ENCODE data around the gene KHSRP. TPM values are rescaled to one million over a fixed set of nuclear protein-coding genes. Genes with fewer than 3 reads are reported as not detected.
"Not testable (repeated sequence)": the region's sequence is repeated elsewhere in the genome, so short reads cannot be mapped to it uniquely, and the experiment has no call there.

The KHSRP gene
- total RNA-seq, 1 experiment from 2014 or later = 373 TPM

- Histone ChIP-seq H4K20me1 (ENCODE audit: low read length) (no peaks in the 10 kb centered on the region), H3K36me3 (ENCODE audit: low read depth, low read length) (no peaks in the 10 kb centered on the region), H3K79me2 (ENCODE audit: low read length) (no peaks in the 10 kb centered on the region), H2AFZ (ENCODE audit: low read length) (no peak overlapping the region), H3K4me1 (ENCODE audit: insufficient read depth, low read length) (no peaks in the 10 kb centered on the region), H3K27me3 (ENCODE audit: low read length) (no peaks in the 10 kb centered on the region), H3K9me2 (replicated peaks; ENCODE audit: low read length) (no peaks in the 10 kb centered on the region), H3K9me3 (ENCODE audit: low read length) (no peaks in the 10 kb centered on the region), H3K4me3 (ENCODE audit: low read length) (no peak overlapping the region), H3K9ac (ENCODE audit: low read length) (no peak overlapping the region), H3K4me2 (ENCODE audit: low read length) (no peak overlapping the region), H3K27ac (ENCODE audit: low read length) (no peak overlapping the region), H3F3A (ENCODE audit: low read length, unreplicated experiment) (no peaks in the 10 kb centered on the region)
- intact Hi-C loops (cut with micrococcal nuclease) = no loop called here
- no TSS peak for BruUV-seq (replicated peaks)
- ChIA-PET POLR2A (ENCODE audit: unreplicated experiment) (no interaction called here), CTCF (no interaction called here)
- DNase-seq (no peak), ATAC-seq (no peak)
- TF ChIP-seq EZH2 (IDR thresholded peaks at IDR 0.05; ENCODE audit: low read length, unreplicated experiment) (no peak), CTCF (conservative IDR thresholded peaks at IDR 0.05; ENCODE audit: low read depth, low read length) (no peak), EZH2phosphoT487 (IDR thresholded peaks at IDR 0.05; ENCODE audit: borderline replicate concordance, low read length) (no peak)
Observed at GRCh38 chr19:6402058-6402457, 22.6 kb downstream of the KHSRP start.

DNA sequence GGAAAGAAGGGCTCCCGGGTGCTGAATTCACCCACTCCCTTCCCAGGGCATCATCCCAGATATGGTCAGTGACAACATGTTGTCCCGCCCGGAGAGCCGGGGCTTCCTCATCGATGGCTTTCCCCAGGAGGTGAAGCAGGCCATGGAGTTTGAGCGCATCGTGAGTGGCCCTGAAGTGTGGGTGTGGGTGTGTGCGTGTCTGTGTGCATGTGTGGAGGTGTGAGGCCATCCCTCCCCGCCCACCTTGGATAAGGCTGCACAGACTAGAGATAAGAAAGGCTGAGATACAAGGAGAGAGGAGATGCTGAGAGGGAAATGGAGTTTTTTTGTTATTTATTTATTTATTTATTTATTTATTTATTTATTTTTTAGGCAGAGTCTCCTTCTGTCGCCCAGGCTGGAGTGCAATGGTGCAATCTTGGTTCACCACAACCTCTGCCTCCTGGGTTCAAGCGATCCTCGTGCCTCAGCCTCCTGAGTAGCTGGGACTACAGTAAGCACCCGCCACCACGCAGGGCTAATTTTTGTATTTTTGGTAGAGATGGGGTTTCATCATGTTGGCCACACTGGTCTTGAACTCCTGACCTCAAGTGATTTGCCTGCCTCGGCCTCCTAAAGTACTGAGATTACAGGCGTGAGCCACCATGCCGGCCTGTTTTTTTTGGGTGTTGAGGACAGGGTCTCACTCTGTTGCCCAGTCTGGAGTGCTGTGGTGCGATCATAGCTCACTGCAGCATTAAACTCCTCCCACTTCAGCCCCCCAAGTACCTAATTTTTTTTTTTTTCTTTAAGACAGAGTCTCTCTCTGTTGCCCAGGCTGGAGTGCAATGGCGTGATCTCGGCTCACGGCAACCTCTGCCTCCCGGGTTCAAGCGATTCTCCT, 24.3 kb downstream of the KHSRP start:
- H3K27me3 ChIP-seq (ENCODE audit: low read length); H3K36me3 ChIP-seq (ENCODE audit: low read depth, low read length); intact Hi-C loops (cut with micrococcal nuclease); H4K20me1 ChIP-seq (ENCODE audit: low read length); H3K9me2 ChIP-seq (replicated peaks; ENCODE audit: low read length); BruUV-seq (replicated peaks); POLR2A ChIA-PET (ENCODE audit: unreplicated experiment); H3K27ac ChIP-seq (ENCODE audit: low read length); H3K4me3 ChIP-seq (ENCODE audit: low read length); H3F3A ChIP-seq (ENCODE audit: low read length, unreplicated experiment); H3K9ac ChIP-seq (ENCODE audit: low read length); CTCF ChIA-PET; H3K79me2 ChIP-seq (ENCODE audit: low read length); H3K4me1 ChIP-seq (ENCODE audit: insufficient read depth, low read length); ATAC-seq; H2AFZ ChIP-seq (ENCODE audit: low read length); H3K4me2 ChIP-seq (ENCODE audit: low read length); DNase-seq; H3K9me3 ChIP-seq (ENCODE audit: low read length): not testable (repeated sequence)

DNA sequence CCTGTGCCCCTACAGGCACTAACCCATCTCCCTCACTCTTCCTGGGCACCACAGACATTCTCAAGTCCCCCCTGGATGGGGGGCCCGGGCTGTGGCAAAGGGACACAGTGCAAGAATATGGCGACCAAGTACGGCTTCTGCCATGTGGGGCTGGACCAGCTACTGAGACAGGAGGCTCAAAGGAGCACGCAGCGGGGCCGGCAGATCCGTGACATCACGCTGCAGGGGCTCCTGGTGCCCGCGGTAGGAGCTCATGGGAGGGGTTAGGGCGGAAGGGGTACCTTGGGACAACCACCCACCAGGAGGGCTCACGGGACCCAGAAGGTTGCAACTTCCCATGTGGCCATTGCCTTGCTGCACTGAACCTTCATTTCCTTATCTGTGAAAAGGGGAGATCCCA, 28.3 kb downstream of the KHSRP start:
- POLR2A ChIA-PET (ENCODE audit: unreplicated experiment) = no interaction called here
- ATAC-seq = no peak

More for the DNA sequence above, 28.3 kb downstream of the KHSRP start:
- no peak for DNase-seq
- Histone ChIP-seq H3K79me2 (ENCODE audit: low read length) (peaks cover 17% of the 10 kb centered on the region), H4K20me1 (ENCODE audit: low read length) (no peaks in the 10 kb centered on the region), H3K4me1 (ENCODE audit: insufficient read depth, low read length) (peaks cover 18% of the 10 kb centered on the region), H2AFZ (ENCODE audit: low read length) (no peak overlapping the region), H3K9me3 (ENCODE audit: low read length) (no peaks in the 10 kb centered on the region), H3K4me3 (ENCODE audit: low read length) (no peak overlapping the region), H3K9me2 (replicated peaks; ENCODE audit: low read length) (no peaks in the 10 kb centered on the region), H3K4me2 (ENCODE audit: low read length) (no peak overlapping the region), H3F3A (ENCODE audit: low read length, unreplicated experiment) (no peaks in the 10 kb centered on the region), H3K36me3 (ENCODE audit: low read depth, low read length) (no peaks in the 10 kb centered on the region; the same call in 1 of the 2 replicates), H3K27me3 (ENCODE audit: low read length) (no peaks in the 10 kb centered on the region), H3K27ac (ENCODE audit: low read length) (no peak overlapping the region), H3K9ac (ENCODE audit: low read length) (no peak overlapping the region)
- CTCF ChIA-PET = no interaction called here
- no TSS peak for BruUV-seq (replicated peaks)
- intact Hi-C loops (cut with micrococcal nuclease) = no loop called here
- TF ChIP-seq EZH2phosphoT487 (IDR thresholded peaks at IDR 0.05; ENCODE audit: borderline replicate concordance, low read length) (no peak), EZH2 (IDR thresholded peaks at IDR 0.05; ENCODE audit: low read length, unreplicated experiment) (no peak), CTCF (conservative IDR thresholded peaks at IDR 0.05; ENCODE audit: low read depth, low read length) (no peak)
